Measurements from ENCODE around the gene SMAD3.
A peak's percentile ranks its signal among the peaks of the same experiment; 100 is the strongest.
"Not testable (repeated sequence)": the region's sequence is repeated elsewhere in the genome, so short reads cannot be mapped to it uniquely, and the experiment has no call there.

Gene SMAD3

DNA sequence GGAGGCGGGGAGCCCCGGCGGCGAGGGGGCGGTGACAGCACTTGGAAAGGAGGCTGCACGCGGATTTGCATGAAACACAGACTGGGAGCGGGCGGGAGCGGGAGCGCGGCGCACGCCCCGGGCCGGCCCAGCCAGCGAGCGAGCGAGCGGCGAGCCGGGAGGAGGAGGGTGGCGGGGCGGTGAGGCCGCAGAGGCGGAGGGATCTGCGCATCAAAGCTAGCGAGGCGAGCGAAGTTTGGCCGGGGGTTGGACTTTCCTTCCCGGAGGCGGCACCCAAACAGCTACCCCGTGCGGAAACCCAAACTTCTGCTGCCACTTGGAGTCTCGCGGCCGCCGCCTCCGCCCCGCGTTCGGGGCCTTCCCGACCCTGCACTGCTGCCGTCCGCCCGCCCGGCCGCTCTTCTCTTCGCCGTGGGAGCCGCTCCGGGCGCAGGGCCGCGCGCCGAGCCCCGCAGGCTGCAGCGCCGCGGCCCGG lies at the start of gene SMAD3:
TSS of gene SMAD3 (plus strand) at position 72 of the 475 bp plus-strand sequence. CDS start 553 bp downstream, outside the sequence.
- peak; percentile 90 for DNase-seq

DNA sequence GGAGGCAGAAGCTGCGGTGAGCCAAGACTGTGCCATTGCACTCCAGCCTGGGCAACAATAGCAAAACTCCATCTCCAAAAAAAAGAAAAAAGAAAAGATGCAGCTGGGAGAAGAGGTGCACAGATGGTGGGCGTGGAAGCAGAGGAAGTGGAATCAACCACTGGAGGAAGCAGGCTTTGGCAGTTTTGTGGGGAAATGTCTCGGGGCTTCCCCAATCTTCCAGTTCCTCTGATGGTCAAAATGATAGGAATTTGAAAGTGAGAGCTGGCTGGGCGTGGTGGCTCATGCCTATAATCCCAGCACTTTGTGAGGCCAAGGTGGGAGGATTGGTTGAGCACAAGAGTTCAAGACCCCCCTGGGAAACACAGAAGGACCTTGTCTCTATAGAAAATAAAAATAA lies 48.1 kb upstream of the SMAD3 start:
- peak; percentile 93 for DNase-seq

DNA sequence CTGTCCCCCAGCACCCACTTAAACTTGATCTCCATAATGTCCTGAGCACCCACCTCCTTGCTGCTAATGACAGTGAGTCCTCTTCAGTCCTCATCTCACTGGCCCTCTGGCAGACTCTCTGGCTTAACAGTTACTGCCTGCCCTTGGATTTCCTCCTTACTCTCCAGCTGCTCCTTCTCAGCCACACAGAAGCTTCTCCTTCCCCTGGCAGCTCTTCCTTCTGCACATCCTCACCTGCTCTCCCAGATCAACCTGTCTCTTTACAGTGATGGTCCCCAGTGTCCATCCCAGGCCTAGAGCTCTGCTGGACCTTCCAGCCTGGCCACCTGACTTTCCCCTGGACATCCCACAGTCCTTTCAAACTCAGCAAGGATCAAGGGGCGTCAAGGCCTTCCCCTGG lies 47.4 kb upstream of the SMAD3 start:
- DNase-seq = no peak

DNA sequence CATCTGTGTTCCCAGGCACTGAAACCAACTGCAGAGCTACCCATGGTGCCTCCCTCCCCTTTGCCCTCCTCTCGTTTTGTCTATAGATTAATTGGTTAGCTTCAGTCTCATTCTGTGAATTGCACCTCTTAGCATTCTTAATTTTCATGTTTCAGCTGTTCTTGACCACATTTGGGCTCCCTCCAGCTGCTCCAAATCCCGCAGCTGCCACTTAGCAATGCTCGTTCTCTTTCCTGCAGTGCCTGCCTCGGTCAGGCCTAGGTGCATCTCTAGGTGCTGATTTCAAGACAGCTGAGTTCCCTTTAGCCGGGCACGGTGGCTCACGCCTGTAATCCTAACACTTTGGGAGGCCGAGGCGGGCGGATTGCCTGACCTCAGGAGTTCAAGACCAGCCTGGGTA lies 47.0 kb upstream of the SMAD3 start:
- DNase-seq = no peak

DNA sequence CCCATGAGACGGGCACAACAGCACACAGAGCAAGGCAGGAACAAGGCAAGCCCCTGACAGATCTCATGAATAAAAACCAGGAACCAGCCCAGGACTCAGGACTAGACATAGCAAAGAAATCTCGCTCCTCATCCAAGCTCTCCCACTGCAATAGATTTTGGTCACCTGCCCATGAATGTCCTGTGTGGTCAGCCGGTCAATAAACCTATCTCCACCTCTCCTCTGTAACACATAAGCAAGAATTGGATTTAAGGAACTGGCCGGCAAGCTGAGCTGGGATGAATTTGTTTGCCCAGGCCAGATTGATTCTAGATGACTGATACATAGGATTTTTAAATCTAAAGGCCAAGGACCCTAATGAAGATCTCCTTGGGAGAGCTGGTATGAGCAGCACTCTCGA lies 46.3 kb upstream of the SMAD3 start:
- DNase-seq = no peak

DNA sequence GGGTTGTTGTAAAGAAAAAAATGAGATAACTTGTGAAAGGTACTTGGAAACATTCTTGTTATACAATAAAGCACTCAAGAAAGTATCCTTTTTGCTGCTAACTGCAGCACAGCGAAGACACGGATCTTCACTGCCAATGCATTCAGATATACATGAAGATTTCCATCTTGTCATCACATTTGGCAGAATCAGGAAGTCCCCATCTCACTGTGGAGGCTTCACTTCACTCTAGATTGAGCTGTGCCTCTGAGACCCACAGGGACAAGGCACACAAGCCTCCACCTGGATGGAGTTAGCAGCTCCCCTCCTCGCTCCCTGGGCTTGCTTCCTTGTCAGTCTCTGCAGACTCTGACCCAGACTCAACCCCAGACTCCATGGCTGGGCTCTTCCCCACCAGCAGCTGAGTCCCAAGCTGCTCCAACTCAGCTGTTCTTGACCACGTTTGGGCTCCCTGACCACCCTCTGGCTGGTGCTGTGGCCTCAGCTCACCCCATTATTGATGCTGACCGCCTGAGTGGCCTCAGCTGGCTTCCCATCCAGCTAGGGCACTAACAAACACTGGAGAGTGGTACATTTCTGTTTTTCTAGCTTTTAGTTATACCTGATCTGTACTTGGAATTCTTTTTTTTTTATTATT lies 45.4 kb upstream of the SMAD3 start:
- DNase-seq = peak; percentile 61

- DNase-seq = not testable (repeated sequence)
Observed at GRCh38 chr15:67020668-67021067, 44.7 kb upstream of the SMAD3 start.

GRCh38 chr15:67021455-67021854 lies 43.9 kb upstream of the SMAD3 start:
- DNase-seq = no peak

DNA sequence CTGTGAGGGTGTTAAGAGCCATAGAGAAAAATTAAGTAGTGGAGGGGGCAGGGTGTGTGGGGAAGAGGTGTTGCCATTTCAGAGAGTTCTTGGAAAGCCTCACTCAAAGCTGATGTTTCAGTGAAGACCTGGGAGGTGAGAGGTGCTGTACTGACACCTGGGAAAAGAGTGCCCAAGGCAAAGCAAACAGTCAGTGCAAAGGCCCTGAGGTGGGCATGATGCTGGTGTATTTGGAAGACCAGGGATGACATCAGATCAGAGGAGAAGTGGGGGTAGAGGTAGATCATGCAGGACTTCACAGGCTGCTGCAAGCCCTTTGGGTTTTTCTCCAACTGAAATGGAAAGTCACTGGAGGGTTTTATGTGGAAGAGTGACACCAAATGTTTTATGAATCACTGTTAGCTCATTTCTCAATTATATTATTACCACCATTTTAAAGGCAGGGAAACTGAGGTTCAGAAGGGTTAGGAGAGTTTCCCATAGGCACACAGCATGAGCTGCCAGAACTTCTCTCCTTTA lies 42.8 kb upstream of the SMAD3 start:
- DNase-seq = peak; percentile 77

DNA sequence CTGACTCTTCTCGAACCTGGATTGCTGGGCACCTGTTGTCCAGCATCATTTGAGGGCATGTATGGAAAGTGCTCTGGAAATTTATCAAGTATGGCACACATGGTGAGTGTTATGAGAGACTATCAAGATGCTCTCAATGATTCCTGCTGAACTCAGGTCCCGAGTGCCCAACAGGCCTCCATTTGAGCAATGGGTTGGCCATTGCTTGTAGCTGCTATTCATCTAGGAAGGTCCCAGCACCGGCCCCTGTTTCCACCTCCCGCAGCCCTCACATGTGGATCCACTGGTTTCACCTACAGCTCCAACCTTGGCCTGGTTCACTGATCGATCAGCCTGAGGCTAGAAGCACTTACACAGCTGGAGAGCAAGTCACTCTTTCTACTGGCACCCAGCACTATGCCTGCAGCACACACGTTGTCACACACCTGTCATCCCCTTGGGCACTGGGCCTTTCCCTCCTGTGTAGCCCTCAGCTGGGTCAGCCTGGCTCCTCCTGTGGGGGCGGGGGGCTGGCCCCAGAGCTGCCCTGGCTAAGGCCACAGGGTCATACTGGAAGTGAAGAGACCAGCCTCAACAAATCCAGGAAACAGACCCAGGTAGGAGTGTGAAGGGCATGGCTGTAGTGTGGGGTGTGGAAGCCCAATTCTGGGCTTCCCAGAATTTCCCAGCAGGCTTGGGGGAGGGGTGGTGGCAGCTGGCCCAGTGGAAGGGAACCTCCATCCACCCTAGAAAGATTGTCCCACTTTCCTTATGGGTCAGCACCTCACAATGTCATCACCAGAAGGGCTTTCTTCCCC lies 41.7 kb upstream of the SMAD3 start:
- DNase-seq = peak; percentile 73

GRCh38 chr15:67024314-67024997 lies 40.9 kb upstream of the SMAD3 start:
- DNase-seq = peak; percentile 97

DNA sequence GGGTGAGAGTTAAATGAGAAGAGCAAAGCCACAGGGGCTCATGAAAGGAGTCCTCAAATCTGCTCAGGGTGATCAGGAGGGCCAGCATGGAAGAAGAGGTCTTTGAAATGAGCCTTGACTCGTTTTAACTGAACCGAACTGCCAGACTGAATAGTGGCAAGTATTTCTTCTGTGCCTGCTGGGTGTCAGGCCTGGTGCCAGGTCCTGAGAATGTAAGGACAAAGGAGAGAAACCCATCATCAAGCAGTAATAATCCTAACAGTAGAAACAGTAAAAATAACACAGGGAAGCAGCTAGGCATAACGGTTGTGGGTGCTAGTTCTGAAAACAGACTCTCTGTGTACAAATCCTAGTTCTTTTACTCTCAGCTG lies 40.4 kb upstream of the SMAD3 start:
- no peak for DNase-seq

DNA sequence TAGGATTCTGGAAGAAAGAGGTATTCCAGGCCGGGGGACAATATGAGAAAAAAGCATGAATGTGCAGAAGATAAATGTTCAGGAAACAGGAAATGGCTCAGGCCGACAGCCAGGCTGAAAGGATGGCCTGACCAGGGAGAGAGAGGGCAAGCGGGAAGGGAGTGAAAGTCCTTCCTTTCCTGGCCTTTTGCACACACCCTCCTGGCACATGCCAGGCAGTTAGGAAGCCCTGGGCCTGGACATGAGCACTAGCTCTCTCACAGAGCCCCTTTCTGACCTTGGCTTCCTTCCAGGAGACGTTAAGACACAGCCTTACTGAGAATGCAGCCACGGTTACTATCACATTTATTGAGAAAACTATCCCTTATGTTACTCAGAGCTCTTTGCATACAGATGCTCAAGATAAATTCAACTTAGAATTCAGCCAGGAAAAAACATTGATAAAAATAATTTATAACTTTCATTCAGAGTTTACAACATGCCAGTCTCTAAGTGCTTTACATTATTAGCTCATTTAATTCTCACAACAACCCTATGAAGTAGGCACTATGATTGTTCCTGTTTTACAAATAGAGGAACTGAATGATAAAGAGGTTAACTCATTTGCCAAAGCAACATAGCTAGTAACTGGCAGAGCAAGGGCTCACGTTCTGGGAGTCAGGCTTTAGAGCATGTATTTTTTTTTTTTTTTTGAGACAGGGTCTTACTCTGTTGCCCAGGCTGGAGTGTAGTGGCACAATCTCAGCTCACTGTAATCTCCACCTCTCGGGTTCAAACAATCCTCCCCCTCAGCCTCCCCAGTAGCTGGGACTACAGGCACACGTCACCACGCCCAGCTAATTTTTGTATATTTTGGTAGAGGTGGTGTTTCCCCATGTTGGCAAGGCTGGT lies 39.4 kb upstream of the SMAD3 start:
- peak; percentile 83 for DNase-seq

DNA sequence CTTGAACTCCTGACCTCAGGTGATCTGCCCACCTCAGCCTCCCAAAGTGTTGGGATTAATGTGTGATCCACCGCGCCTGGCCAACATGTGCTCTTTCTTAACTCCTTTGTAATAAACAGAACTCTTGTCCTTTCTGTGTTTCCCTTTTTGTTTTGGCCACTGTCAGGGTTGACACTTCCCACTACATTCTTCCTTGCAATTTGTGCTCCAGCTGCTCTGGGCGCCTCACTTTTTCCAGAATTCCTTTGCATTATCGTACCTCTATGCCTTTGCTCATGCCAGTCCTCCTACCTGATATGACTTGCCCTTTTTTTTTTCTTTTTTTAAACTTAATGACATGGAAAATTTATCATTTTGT lies 38.8 kb upstream of the SMAD3 start:
- DNase-seq = peak; percentile 67

- DNase-seq = not testable (repeated sequence)
Observed at GRCh38 chr15:67028440-67028839, 37.0 kb upstream of the SMAD3 start.

GRCh38 chr15:67030036-67030762 lies 35.2 kb upstream of the SMAD3 start:
- DNase-seq = no peak

DNA sequence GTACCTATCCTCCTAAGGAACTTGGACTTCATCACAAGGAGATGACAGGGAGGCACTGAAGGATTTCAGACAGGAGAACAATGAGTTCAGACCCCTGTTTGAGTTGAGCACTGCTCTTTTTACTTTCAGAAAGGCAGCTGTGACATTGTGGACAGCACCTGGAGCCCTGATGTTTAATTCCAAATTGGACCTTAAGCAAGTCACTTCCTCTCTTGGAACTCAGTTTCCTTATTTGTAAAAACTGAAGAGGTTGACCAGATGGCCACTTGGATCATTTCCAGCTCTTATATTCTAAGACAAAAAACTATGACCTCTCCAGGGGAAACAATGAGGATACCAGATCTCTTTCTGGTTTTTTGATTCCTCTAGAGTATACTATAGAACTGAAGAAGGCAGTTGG lies 34.1 kb upstream of the SMAD3 start:
- DNase-seq = no peak

DNA sequence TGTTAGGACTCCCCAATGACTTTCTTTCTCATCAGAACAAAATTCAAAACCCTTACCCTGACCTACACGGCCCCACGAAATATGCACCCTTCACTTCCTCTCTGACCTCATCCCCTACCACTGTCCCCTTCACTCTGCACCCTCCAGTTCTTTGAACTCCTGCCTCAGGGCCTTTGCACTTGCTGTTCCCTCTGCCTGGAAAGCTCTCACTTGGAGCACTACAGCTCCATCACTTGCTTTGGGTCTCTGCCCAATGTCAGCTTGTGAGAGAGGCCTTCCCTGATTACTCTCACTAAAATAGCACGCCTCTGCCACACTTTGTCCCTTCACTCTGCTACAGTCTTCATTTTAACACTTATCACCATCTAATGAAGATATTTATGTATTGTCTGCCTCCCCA lies 32.8 kb upstream of the SMAD3 start:
- DNase-seq = no peak

DNA sequence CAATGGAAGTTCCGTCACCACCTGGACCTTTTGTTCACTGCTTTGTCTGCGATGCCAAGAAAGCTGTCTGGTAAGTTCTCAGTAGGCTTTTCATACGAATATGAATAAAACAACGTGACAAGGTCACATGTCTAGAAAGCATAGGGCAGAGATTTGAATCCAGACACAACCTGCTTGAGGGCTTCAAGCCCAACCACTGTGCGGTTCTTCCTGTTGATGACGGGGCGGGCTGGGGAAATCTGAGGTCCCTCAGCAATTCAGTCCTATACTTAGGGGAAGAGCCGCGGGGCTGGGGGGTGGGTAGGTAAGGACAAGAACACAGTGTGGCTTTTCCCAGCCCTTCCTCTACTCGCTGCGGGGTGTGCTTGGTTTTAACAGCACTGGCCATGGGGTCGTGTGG lies 32.4 kb upstream of the SMAD3 start:
- no peak for DNase-seq

DNA sequence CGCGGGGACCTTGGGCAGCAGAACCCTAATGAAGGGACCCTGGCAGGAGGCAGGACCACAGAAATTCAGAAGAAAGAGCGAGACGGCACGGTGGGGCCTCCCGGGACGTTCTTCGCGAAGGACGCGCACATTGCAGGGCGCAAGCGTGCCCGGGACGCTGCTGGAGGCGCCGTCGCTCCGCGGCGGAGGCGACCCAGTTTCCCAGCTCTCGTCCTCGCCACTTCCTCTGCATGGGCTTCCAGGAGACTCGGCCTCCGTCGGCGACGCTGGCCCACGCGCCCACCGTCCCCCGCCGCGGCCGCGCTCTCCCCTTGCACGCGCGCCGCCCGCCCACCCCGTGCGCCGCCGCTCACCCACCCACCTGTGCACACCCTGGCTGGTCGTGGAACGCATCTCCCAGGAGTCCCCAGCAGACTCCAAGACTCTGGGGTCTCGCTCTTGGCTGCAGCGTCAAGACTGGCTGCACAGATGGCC lies 31.8 kb upstream of the SMAD3 start:
- DNase-seq = peak; percentile 35

DNA sequence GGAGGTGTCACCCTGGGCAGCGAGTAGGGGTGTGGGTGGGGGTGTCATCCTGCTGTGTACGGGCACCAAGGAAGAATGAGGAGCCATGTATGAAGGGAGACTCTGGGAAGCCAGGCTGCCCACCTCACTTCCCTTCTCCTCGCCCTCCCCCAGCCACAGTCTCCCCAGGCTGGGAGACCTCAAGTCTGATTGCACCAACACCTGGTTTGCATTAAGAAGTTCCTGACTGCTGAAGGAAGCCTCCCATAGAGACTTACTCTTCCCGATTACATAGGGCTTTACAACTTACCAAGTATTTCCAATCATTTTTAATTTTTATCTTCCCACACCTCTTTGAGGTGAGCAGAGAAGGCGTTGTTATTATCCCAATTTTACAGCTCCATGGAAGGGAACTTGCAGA lies 29.5 kb upstream of the SMAD3 start:
- DNase-seq = no peak

Data from inflammatory macrophage treated with lipopolysaccharide for 4 hours (primary cell).